Measurements from ENCODE around the gene PHLPP1. TPM values are rescaled to one million over a fixed set of nuclear protein-coding genes. Genes with fewer than 3 reads are reported as not detected.

The PHLPP1 gene
- total RNA-seq, 2 donors from 2014 or later: 22.1 to 24.2 TPM

DNA sequence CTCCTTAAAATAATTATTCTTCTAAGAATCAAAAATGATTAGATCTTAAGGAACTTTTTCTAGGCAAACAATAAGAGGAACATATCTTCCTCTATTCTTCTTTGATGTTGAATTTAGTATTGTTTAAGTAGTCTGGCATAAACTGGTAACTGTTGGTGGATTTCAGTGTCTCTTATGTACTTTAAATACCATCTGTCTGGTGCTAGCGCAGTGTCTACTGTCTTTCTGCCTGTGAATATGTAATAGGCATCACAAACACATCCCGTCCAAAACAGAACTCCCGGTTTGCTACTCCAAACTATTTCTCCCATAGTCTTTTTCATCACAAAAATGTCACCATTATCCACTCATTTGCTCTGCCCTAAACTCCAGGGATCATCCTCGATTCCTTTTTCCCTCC is 281.7 kb downstream of the PHLPP1 start:
- TF ChIP-seq CTCF (IDR thresholded peaks at IDR 0.05): no peak
- Histone ChIP-seq H3K27me3 (no peaks in the 10 kb centered on the region), H3K4me1 (no peaks in the 10 kb centered on the region), H3K27ac (no peak overlapping the region), H3K36me3 (no peaks in the 10 kb centered on the region), H3K9me3 (no peaks in the 10 kb centered on the region), H3K9ac (ENCODE audit: low read depth in 2 of 2, low read length in 2 of 2) (no peak overlapping the region), H3K4me3 (no peak overlapping the region)
- intact Hi-C loops (cut with DNase I): no loop called here
- no peak for DNase-seq

DNA sequence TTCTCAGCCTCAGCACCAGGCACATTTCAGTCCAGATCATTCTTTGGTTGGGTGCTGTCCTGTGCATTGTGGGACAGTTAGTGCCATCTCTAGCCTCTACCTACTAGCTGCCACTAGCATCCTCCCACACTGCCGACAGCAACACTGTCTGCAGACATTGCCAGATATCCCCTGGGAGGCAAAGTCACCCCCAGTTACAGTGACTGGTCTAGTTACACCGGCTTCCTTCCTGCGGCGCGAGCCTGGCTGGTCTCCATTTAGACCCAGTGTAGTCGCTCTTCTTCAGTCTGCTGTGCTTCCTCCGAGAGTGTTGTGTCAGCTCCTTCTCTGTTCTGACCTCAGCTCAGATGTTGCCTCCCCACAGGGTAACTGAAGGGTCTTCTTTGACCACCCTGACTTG is 283.1 kb downstream of the PHLPP1 start:
- no peaks in the 10 kb centered on the region for H3K4me1 ChIP-seq
- H3K36me3 ChIP-seq: no peaks in the 10 kb centered on the region
- H3K27me3 ChIP-seq: no peaks in the 10 kb centered on the region
- H3K9ac ChIP-seq (ENCODE audit: low read depth in 2 of 2, low read length in 2 of 2): no peak overlapping the region
- H3K4me3 ChIP-seq: no peak overlapping the region
- DNase-seq: no peak
- H3K9me3 ChIP-seq: no peaks in the 10 kb centered on the region
- TF ChIP-seq CTCF (IDR thresholded peaks at IDR 0.05): no peak
- intact Hi-C loops (cut with DNase I): no loop called here
- H3K27ac ChIP-seq: no peak overlapping the region

DNA sequence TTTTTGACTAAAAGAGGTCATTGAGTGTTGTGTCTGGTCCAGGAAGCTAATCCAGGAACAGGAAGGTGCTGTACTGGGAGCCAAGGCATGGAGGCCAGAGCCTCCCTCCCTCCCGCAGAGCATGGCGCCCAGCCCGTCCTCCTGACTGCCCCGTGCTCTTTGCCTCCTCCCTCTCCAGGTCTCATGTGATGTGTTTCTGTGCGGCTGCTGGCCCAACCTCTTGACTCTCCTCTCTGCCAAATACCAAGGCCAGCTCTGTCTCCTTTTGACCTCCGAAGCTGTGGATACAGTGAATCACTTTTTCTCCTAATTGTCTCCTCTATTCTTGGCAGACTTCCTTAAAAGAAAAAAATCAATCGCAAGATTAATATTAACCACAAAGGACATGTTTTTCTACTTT is 284.1 kb downstream of the PHLPP1 start:
- H3K4me1 ChIP-seq: no peaks in the 10 kb centered on the region
- no peak overlapping the region for H3K4me3 ChIP-seq
- no peaks in the 10 kb centered on the region for H3K9me3 ChIP-seq
- no peaks in the 10 kb centered on the region for H3K27me3 ChIP-seq
- no peak overlapping the region for H3K9ac ChIP-seq (ENCODE audit: low read depth in 2 of 2, low read length in 2 of 2)
- peak; percentile 38 for DNase-seq
- H3K36me3 ChIP-seq: no peaks in the 10 kb centered on the region
- TF ChIP-seq CTCF (IDR thresholded peaks at IDR 0.05): no peak
- H3K27ac ChIP-seq: no peak overlapping the region
- intact Hi-C loops (cut with DNase I): no loop called here

DNA sequence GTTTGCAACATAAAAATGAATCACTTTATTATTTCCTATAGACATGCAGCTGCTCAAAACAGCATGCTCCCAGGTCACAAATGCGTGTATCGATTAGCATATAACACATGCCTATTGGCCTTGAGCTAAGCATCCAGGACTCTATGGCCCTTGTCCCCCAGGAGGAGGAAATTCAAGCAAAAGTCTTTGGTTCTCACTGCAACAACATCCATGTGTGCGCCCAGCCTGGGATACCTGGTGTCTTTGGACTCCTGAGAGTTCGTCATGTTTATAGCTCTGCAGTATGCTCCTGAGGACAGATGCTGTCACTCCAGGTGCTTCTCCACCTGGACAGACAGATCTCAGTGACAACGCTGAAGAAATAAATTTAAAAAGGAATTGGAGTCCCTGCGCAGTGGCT is 284.6 kb downstream of the PHLPP1 start:
- Histone ChIP-seq H3K9me3 (no peaks in the 10 kb centered on the region), H3K27ac (no peak overlapping the region), H3K36me3 (no peaks in the 10 kb centered on the region), H3K27me3 (no peaks in the 10 kb centered on the region), H3K9ac (ENCODE audit: low read depth in 2 of 2, low read length in 2 of 2) (no peak overlapping the region), H3K4me1 (no peaks in the 10 kb centered on the region), H3K4me3 (no peak overlapping the region)
- DNase-seq: no peak
- TF ChIP-seq CTCF (IDR thresholded peaks at IDR 0.05): no peak
- intact Hi-C loops (cut with DNase I): no loop called here

DNA sequence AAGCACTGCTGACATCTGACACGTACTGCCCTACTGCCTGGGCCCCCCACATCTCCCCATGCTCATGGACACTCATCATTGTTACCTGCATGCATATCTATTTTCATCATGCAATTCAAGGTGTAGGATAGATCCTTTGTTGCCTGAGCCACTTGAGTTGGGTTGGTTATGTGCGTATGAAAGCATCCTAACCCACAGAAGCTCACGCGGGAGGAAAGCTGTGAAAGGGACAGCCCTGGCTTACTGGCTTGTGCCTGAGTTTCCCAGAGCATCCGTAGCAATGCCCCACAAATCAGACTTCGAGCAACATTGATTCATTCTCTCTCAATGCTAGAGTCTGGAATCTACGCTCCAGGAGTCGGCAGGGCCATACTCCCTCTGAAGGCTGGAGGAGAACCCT is 285.5 kb downstream of the PHLPP1 start:
- Histone ChIP-seq H3K36me3 (no peaks in the 10 kb centered on the region), H3K27me3 (no peaks in the 10 kb centered on the region), H3K9me3 (no peaks in the 10 kb centered on the region), H3K4me1 (no peaks in the 10 kb centered on the region), H3K4me3 (no peak overlapping the region), H3K9ac (ENCODE audit: low read depth in 2 of 2, low read length in 2 of 2) (no peak overlapping the region), H3K27ac (no peak overlapping the region)
- DNase-seq: no peak
- no peak for TF ChIP-seq CTCF (IDR thresholded peaks at IDR 0.05)
- intact Hi-C loops (cut with DNase I): no loop called here

DNA sequence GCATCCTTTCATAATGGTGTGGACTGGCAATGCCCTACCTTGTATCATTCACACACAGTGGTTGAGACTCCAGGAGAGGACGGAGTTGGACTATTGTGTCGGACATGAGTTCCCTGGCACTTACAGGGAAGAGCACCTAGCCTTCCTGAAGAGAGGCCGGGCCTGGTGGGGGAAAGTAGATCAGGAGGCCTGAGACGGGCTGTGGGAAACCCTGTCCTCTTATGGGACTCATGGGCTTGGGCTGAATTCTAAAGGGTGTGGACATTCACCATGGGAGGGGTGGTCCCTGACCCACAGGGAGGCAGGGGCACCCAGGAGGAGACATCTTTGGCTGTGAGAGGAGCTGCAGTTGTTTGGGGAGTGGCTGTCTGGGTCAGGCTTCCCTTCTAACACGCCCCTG is 286.5 kb downstream of the PHLPP1 start:
- DNase-seq: no peak
- Histone ChIP-seq H3K9ac (ENCODE audit: low read depth in 2 of 2, low read length in 2 of 2) (no peak overlapping the region), H3K9me3 (no peaks in the 10 kb centered on the region), H3K4me1 (no peaks in the 10 kb centered on the region), H3K27ac (no peak overlapping the region), H3K4me3 (no peak overlapping the region), H3K27me3 (no peaks in the 10 kb centered on the region), H3K36me3 (no peaks in the 10 kb centered on the region)
- intact Hi-C loops (cut with DNase I): no loop called here
- TF ChIP-seq CTCF (IDR thresholded peaks at IDR 0.05): no peak
